ENCODE results near the gene C22orf23. TPM values are rescaled to one million over a fixed set of nuclear protein-coding genes. Genes with fewer than 3 reads are reported as not detected.
"Not testable (repeated sequence)": the region's sequence is repeated elsewhere in the genome, so short reads cannot be mapped to it uniquely, and the experiment has no call there.

C22orf23 gene
- total and polyA plus RNA-seq, 7 donors: 0.17 to 1.2 (median 0.36) TPM

DNA sequence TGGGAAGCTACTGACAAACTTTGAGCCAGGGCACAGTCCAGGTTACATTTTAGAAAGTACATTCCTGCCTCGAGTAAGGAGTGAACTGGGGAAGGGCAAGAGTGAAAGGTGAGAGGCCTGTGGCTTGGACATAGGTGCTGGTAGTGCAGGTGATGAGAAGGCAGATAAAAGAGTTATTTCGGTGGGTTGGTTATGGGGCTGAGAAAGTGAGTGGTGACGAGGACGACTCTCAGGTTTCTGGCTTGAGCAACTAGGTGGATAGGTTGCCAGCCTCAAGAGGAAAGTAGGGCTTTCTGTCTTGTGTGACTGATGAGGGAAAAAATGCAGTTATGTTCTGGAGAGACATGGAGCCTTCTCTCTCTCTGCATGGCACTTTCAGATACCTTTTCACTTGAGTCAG lies 3.8 kb upstream of the C22orf23 start:
- peaks cover 22% of the 10 kb centered on the region for H3K4me1 ChIP-seq
- peak overlapping the region; percentile 71 for H3K27ac ChIP-seq
- no peaks in the 10 kb centered on the region for H3K9me3 ChIP-seq
- H3K27me3 ChIP-seq (ENCODE audit: insufficient read depth in 3 of 3, low read length in 2 of 3): no peaks in the 10 kb centered on the region
- TF ChIP-seq, protein P1, sequence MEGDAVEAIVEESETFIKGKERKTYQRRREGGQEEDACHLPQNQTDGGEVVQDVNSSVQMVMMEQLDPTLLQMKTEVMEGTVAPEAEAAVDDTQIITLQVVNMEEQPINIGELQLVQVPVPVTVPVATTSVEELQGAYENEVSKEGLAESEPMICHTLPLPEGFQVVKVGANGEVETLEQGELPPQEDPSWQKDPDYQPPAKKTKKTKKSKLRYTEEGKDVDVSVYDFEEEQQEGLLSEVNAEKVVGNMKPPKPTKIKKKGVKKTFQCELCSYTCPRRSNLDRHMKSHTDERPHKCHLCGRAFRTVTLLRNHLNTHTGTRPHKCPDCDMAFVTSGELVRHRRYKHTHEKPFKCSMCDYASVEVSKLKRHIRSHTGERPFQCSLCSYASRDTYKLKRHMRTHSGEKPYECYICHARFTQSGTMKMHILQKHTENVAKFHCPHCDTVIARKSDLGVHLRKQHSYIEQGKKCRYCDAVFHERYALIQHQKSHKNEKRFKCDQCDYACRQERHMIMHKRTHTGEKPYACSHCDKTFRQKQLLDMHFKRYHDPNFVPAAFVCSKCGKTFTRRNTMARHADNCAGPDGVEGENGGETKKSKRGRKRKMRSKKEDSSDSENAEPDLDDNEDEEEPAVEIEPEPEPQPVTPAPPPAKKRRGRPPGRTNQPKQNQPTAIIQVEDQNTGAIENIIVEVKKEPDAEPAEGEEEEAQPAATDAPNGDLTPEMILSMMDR (IDR thresholded peaks at IDR 0.05): no peak
- H3K4me3 ChIP-seq: no peak overlapping the region
- WGBS, 3 donors: 28 to 78% (median 41%) methylated on average over 4 of the region's 4 CpGs
- intact Hi-C loops (cut with DNase I): no loop called here
- ATAC-seq (peak; percentile 13 to 72 (median 26)), DNase-seq (no peak)
- H3K36me3 ChIP-seq (ENCODE audit: insufficient read depth in 1 of 2, low read depth in 1 of 2): peaks cover 8 to 58% of the 10 kb centered on the region in 2 donors

DNA sequence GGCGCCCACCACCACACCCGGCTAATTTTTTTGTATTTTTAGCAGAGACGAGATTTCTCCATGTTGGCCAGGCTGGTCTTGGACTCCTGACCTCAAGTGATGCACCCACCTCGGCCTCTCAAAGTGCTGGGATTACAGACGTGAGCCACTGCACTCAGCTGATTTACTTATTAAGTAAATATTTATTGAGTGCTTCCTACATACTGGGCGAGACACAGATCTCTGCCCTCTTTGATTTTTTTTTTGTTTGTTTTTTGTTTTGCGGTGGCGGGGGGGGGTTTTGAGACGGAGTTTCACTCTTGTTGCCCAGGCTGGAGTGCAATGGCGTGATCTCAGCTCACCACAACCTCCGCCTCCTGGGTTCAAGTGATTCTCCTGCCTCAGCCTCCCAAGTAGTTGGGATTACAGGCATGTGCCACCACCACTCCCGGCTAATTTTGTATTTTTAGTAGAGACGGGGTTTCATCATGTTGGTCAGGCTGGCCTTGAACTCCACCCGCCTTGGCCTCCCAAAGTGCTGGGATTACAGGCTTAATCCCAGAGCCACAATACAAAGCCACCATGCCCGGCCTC lies 2.5 kb upstream of the C22orf23 start:
- H3K4me3 ChIP-seq; DNase-seq; intact Hi-C loops (cut with DNase I); ATAC-seq; H3K27ac ChIP-seq; H3K27me3 ChIP-seq (ENCODE audit: insufficient read depth in 3 of 3, low read length in 2 of 3); H3K9me3 ChIP-seq: not testable (repeated sequence)
- Histone ChIP-seq H3K4me1 (peaks cover 22% of the 10 kb centered on the region), H3K36me3 (ENCODE audit: insufficient read depth in 1 of 2, low read depth in 1 of 2) (peaks cover 8 to 45% of the 10 kb centered on the region in 2 donors)
- WGBS, 3 donors: 88 to 89% (median 88%) methylated on average over 15 of the region's 15 CpGs

DNA sequence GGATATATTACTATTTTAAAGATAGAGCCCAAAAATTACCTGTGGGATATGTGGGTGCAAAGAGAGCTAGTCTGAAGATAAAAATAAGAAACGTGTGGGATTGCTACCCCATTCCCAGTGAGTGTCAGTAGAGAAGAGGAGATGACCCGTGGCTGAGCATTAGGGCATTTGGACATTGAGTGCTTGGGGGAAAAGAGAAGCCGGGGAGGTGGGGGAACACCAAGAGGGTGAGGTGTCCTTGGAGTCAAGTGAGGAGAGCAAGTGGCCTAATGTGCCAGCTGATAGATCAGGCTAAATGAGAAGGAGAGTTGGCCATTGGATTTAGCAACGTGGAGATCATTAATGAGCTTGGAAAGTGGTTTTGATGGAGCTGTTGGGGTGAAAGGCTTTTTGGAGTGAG lies 1.3 kb upstream of the C22orf23 start:
- peak overlapping the region; percentile 99 for H3K4me3 ChIP-seq

DNA sequence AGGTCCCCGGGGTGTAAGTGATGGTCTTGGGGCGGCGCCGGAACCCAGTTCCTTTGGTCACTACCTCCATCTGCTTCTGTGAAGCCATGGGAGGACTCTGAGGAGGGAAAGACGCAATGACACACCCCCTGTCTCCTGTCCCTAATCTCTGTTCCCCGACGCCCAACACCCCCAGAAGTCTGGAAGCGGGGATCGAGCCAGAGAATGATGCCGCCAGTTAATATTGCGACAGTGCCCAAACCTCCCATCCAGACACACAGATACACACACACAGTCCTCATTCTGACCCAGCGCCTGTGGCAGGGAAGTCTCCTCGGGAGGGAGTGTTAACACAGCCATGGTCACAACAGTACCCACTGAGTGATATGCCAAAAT lies 352 bp downstream of the C22orf23 start:
- H3K4me1 ChIP-seq: peaks cover 22% of the 10 kb centered on the region
- H3K36me3 ChIP-seq (ENCODE audit: insufficient read depth in 1 of 2, low read depth in 1 of 2): peaks cover 0 to 17% of the 10 kb centered on the region in 2 donors
- peak overlapping the region; percentile 81 for H3K27ac ChIP-seq
- DNase-seq (peak in 1 of 2 donors; percentile 38), ATAC-seq (peak in 3 of 4 donors; percentile 4 to 59 (median 12))
- H3K27me3 ChIP-seq (ENCODE audit: insufficient read depth in 3 of 3, low read length in 2 of 3): no peaks in the 10 kb centered on the region
- WGBS, 3 donors: 1% methylated on average over 13 of the region's 13 CpGs
- TF ChIP-seq, protein P1 (IDR thresholded peaks at IDR 0.05): no peak
- H3K9me3 ChIP-seq: no peaks in the 10 kb centered on the region
- intact Hi-C loops (cut with DNase I): no loop called here
- peak overlapping the region; percentile 99 for H3K4me3 ChIP-seq

More for the DNA sequence above, 1.3 kb upstream of the C22orf23 start:
- Histone ChIP-seq H3K27me3 (ENCODE audit: insufficient read depth in 3 of 3, low read length in 2 of 3) (no peaks in the 10 kb centered on the region), H3K4me1 (peaks cover 22% of the 10 kb centered on the region), H3K36me3 (ENCODE audit: insufficient read depth in 1 of 2, low read depth in 1 of 2) (peaks cover 8 to 33% of the 10 kb centered on the region in 2 donors), H3K9me3 (no peaks in the 10 kb centered on the region), H3K27ac (no peak overlapping the region)
- DNase-seq: no peak
- no peak for ATAC-seq
- 53 to 64% (median 54%) methylated on average over 4 of the region's 4 CpGs for WGBS, 3 donors
- TF ChIP-seq, protein P1 (IDR thresholded peaks at IDR 0.05): no peak
- intact Hi-C loops (cut with DNase I): no loop called here

DNA sequence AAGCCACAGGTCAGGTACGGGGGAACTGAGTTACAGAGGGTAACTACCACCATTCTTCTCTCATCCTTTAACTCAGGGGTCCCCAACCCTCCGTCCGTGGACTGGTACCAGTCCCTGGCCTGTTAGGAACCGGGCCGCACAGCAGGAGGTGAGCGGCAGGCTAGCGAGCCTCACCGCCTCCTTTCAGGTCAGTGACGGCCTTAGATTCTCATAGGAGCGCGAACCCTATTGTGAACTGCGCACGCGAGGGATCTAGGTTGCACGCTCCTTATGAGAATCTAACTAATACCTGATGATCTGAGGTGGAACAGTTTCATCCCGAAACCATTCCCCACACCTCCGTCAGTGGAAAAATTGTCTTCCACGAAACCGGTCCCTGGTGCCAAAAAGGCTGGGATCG lies 772 bp downstream of the C22orf23 start:
- Histone ChIP-seq H3K4me1 (peaks cover 22% of the 10 kb centered on the region), H3K36me3 (ENCODE audit: insufficient read depth in 1 of 2, low read depth in 1 of 2) (peaks cover 0 to 12% of the 10 kb centered on the region in 2 donors), H3K4me3 (peak overlapping the region; percentile 99)
- intact Hi-C loops (cut with DNase I); H3K9me3 ChIP-seq; H3K27me3 ChIP-seq (ENCODE audit: insufficient read depth in 3 of 3, low read length in 2 of 3); H3K27ac ChIP-seq; DNase-seq: not testable (repeated sequence)
- peak in 1 of 4 donors; percentile 14 for ATAC-seq
- 12 to 16% (median 13%) methylated on average over 20 of the region's 20 CpGs for whole genome bisulfite sequencing, 3 donors

DNA sequence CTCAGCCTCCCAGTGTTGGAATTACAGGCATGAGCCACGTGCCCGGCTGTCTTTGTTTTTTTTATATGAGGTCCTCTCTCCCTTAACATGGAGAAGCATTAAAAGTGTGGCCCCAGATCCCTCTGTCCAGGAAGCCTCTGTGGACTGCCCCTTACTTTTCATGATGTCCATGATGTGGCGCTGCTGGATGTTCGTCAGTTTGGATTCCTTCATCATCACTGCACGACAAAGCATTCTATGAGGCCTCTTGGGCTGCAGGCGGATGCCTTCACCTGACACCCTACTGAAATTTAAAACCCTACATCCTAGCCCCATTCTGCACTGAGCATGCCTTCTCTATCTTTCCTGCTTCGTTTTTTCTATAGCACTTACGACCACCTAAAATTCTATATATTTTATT lies 2.1 kb downstream of the C22orf23 start:
- DNase-seq (no peak), ATAC-seq (no peak)
- Histone ChIP-seq H3K27me3 (ENCODE audit: insufficient read depth in 3 of 3, low read length in 2 of 3) (no peaks in the 10 kb centered on the region), H3K27ac (no peak overlapping the region), H3K4me3 (no peak overlapping the region), H3K36me3 (ENCODE audit: insufficient read depth in 1 of 2, low read depth in 1 of 2) (peaks cover 0 to under 1% of the 10 kb centered on the region in 2 donors), H3K4me1 (peaks cover 16% of the 10 kb centered on the region), H3K9me3 (no peaks in the 10 kb centered on the region)
- intact Hi-C loops (cut with DNase I): no loop called here
- TF ChIP-seq, protein P1 (IDR thresholded peaks at IDR 0.05): no peak
- 44 to 56% (median 56%) methylated on average over 8 of the region's 8 CpGs for WGBS, 3 donors

DNA sequence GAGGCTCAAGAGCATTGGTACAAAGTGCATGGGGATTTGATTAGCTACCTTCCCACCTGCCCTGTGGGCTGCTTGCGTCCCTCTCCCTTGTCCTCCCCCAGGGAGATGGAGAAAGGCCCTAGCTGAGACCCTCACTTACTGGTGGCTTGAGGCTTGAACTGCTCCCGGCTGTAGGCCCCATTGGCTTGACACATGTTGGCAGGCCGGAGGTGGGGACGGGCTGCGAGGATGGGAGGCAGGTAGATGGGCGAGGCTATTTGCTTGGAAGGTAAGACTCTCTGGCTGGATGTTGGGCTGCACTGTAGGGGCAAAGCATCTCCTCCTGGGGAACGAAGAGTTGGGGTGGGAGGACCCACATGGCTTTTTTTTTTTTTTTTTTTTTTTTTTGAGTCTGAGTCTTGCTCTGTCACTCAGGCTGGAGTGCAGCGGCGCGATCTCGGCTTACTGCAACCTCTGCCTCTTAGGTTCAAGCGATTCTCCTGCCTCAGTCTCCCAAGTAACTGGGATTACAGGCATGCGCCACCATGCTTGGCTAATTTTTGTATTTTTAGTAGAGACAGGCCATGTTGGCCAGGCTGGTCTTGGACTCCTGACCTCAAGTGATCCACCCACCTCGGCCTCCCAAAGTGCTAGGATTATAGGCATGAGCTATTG lies 6.1 kb downstream of the C22orf23 start:
- DNase-seq; ATAC-seq; H3K4me1 ChIP-seq; intact Hi-C loops (cut with DNase I); H3K9me3 ChIP-seq; H3K27me3 ChIP-seq (ENCODE audit: insufficient read depth in 3 of 3, low read length in 2 of 3); H3K36me3 ChIP-seq (ENCODE audit: insufficient read depth in 1 of 2, low read depth in 1 of 2); H3K4me3 ChIP-seq; H3K27ac ChIP-seq: not testable (repeated sequence)
- WGBS, 3 donors: 89 to 90% (median 89%) methylated on average over 14 of the region's 14 CpGs

DNA sequence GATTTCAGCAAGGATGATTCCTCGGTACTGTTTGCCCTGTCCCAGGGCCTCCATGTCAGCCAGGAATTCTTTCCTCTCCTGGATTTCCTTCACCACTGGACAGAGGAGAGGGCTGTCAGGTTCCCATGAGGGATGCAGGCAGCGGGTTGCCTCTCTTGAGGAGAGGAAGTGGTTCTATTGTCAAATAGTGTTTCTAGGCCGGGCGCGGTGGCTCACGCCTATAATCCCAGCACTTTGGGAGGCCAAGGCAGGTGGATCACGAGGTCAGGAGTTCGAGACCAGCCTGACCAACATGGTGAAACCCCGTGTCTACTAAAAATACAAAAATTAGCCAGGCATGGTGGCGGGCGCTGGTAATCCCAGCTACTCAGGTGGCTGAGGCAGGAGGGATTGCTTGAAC lies 9.0 kb downstream of the C22orf23 start:
- WGBS, 3 donors: 85 to 93% (median 90%) methylated on average over 10 to 11 of the region's 11 CpGs
- ATAC-seq; DNase-seq; H3K27me3 ChIP-seq (ENCODE audit: insufficient read depth in 3 of 3, low read length in 2 of 3); H3K9me3 ChIP-seq; H3K4me1 ChIP-seq; intact Hi-C loops (cut with DNase I); H3K4me3 ChIP-seq; H3K27ac ChIP-seq: not testable (repeated sequence)
- H3K36me3 ChIP-seq (ENCODE audit: insufficient read depth in 1 of 2, low read depth in 1 of 2): peaks cover 3 to 31% of the 10 kb centered on the region in 2 donors
